ENCODE results near the gene SUPT5H. TPM values are rescaled to one million over a fixed set of nuclear protein-coding genes. Genes with fewer than 3 reads are reported as not detected.

The SUPT5H gene
- total and polyA plus RNA-seq, 5 donors: 68.8 to 85.1 (median 76.4) TPM

GRCh38 chr19:39516270-39516669 lies 70.9 kb downstream of the SUPT5H start:
- 45% methylated on average over 6 of the region's 6 CpGs for WGBS
- H3K4me1 ChIP-seq (ENCODE audit: control insufficient read depth, insufficient read depth, low read length): no peaks in the 10 kb centered on the region
- ATAC-seq (no peak), DNase-seq (no peak)
- no peaks in the 10 kb centered on the region for H3K9me3 ChIP-seq (ENCODE audit: control insufficient read depth, low read length)
- H3K27ac ChIP-seq (ENCODE audit: low read length): no peak overlapping the region
- intact Hi-C loops (cut with DNase I): no loop called here
- no peaks in the 10 kb centered on the region for H3K27me3 ChIP-seq (ENCODE audit: control insufficient read depth, insufficient read depth)
- H3K4me3 ChIP-seq (ENCODE audit: low read length): no peak overlapping the region

GRCh38 chr19:39517432-39517831 lies 72.0 kb downstream of the SUPT5H start:
- H3K27me3 ChIP-seq (ENCODE audit: control insufficient read depth, insufficient read depth): no peaks in the 10 kb centered on the region
- no peak overlapping the region for H3K4me3 ChIP-seq (ENCODE audit: low read length)
- intact Hi-C loops (cut with DNase I): no loop called here
- ATAC-seq (no peak), DNase-seq (no peak)
- H3K9me3 ChIP-seq (ENCODE audit: control insufficient read depth, low read length): no peaks in the 10 kb centered on the region
- H3K4me1 ChIP-seq (ENCODE audit: control insufficient read depth, insufficient read depth, low read length): no peaks in the 10 kb centered on the region
- 76% methylated on average over 3 of the region's 3 CpGs for WGBS
- no peak overlapping the region for H3K27ac ChIP-seq (ENCODE audit: low read length)

- no peak for ATAC-seq
- Histone ChIP-seq H3K9me3 (ENCODE audit: control insufficient read depth, low read length) (no peaks in the 10 kb centered on the region), H3K27ac (ENCODE audit: low read length) (no peak overlapping the region), H3K4me1 (ENCODE audit: control insufficient read depth, insufficient read depth, low read length) (no peaks in the 10 kb centered on the region), H3K4me3 (ENCODE audit: low read length) (no peak overlapping the region), H3K27me3 (ENCODE audit: control insufficient read depth, insufficient read depth) (no peaks in the 10 kb centered on the region)
- WGBS: 61% methylated on average over 5 of the region's 5 CpGs
- intact Hi-C loops (cut with DNase I): no loop called here
- DNase-seq: no peak
Measured at GRCh38 chr19:39518458-39518857, 73.1 kb downstream of the SUPT5H start.

GRCh38 chr19:39518975-39519374 lies 73.6 kb downstream of the SUPT5H start:
- intact Hi-C loops (cut with DNase I): no loop called here
- H3K4me1 ChIP-seq (ENCODE audit: control insufficient read depth, insufficient read depth, low read length): no peaks in the 10 kb centered on the region
- no peak for ATAC-seq
- WGBS: 75% methylated on average over 9 of the region's 9 CpGs
- no peaks in the 10 kb centered on the region for H3K9me3 ChIP-seq (ENCODE audit: control insufficient read depth, low read length)
- no peak for DNase-seq
- H3K4me3 ChIP-seq (ENCODE audit: low read length): no peak overlapping the region
- no peak overlapping the region for H3K27ac ChIP-seq (ENCODE audit: low read length)
- H3K27me3 ChIP-seq (ENCODE audit: control insufficient read depth, insufficient read depth): no peaks in the 10 kb centered on the region

- whole genome bisulfite sequencing: 85% methylated on average over 8 of the region's 8 CpGs
- H3K27me3 ChIP-seq (ENCODE audit: control insufficient read depth, insufficient read depth): no peaks in the 10 kb centered on the region
- no peak for ATAC-seq
- no peak overlapping the region for H3K4me3 ChIP-seq (ENCODE audit: low read length)
- H3K9me3 ChIP-seq (ENCODE audit: control insufficient read depth, low read length): no peaks in the 10 kb centered on the region
- no peak overlapping the region for H3K27ac ChIP-seq (ENCODE audit: low read length)
- H3K4me1 ChIP-seq (ENCODE audit: control insufficient read depth, insufficient read depth, low read length): no peaks in the 10 kb centered on the region
- no peak for DNase-seq
- intact Hi-C loops (cut with DNase I): no loop called here
Measured at GRCh38 chr19:39520541-39521484, 75.4 kb downstream of the SUPT5H start.

GRCh38 chr19:39524495-39524894 lies 79.1 kb downstream of the SUPT5H start:
- DNase-seq (no peak), ATAC-seq (no peak)
- no peaks in the 10 kb centered on the region for H3K27me3 ChIP-seq (ENCODE audit: control insufficient read depth, insufficient read depth)
- H3K4me1 ChIP-seq (ENCODE audit: control insufficient read depth, insufficient read depth, low read length): no peaks in the 10 kb centered on the region
- H3K27ac ChIP-seq (ENCODE audit: low read length): no peak overlapping the region
- no peaks in the 10 kb centered on the region for H3K9me3 ChIP-seq (ENCODE audit: control insufficient read depth, low read length)
- 87% methylated on average over 8 of the region's 8 CpGs for WGBS
- no peak overlapping the region for H3K4me3 ChIP-seq (ENCODE audit: low read length)
- intact Hi-C loops (cut with DNase I): no loop called here

- WGBS: 93% methylated on average over 3 of the region's 3 CpGs
- DNase-seq (no peak), ATAC-seq (no peak)
Measured at GRCh38 chr19:39525205-39525604, 79.8 kb downstream of the SUPT5H start.

More at GRCh38 chr19:39525205-39525604, 79.8 kb downstream of the SUPT5H start:
- no peaks in the 10 kb centered on the region for H3K4me1 ChIP-seq (ENCODE audit: control insufficient read depth, insufficient read depth, low read length)
- intact Hi-C loops (cut with DNase I): no loop called here
- H3K27ac ChIP-seq (ENCODE audit: low read length): no peak overlapping the region
- no peaks in the 10 kb centered on the region for H3K27me3 ChIP-seq (ENCODE audit: control insufficient read depth, insufficient read depth)
- no peak overlapping the region for H3K4me3 ChIP-seq (ENCODE audit: low read length)
- H3K9me3 ChIP-seq (ENCODE audit: control insufficient read depth, low read length): no peaks in the 10 kb centered on the region

Small RNA genes lying within 50 kb of the gene (microRNA-seq; reads per million reads assigned to microRNA genes)
- 0 reads per million in 2 donors for gene MIR4530

Other genes with a start within 250 kb of the SUPT5H start
- not detected for gene NCCRP1, start 248.6 kb upstream of the SUPT5H start, total RNA-seq
- not detected for gene NCCRP1, start 248.6 kb upstream of the SUPT5H start, polyA plus RNA-seq
- not detected for gene SYCN, start 241.3 kb upstream of the SUPT5H start, total RNA-seq
- not detected for gene SYCN, start 241.3 kb upstream of the SUPT5H start, polyA plus RNA-seq
- gene IFNL3, start 200.6 kb upstream of the SUPT5H start, total RNA-seq: not detected
- gene IFNL3, start 200.6 kb upstream of the SUPT5H start, polyA plus RNA-seq: not detected
- gene IFNL4, start 196.7 kb upstream of the SUPT5H start, total RNA-seq: not detected
- not detected for gene IFNL4, start 196.7 kb upstream of the SUPT5H start, polyA plus RNA-seq
- gene IFNL2, start 177.2 kb upstream of the SUPT5H start, total RNA-seq: not detected
- not detected for gene IFNL2, start 177.2 kb upstream of the SUPT5H start, polyA plus RNA-seq
- gene IFNL1, start 149.2 kb upstream of the SUPT5H start, total RNA-seq: not detected
- not detected for gene IFNL1, start 149.2 kb upstream of the SUPT5H start, polyA plus RNA-seq
- gene LRFN1, start 124.7 kb upstream of the SUPT5H start, total RNA-seq: under 1 TPM; 0.33 to 0.96 (median 0.86) TPM
- gene LRFN1, start 124.7 kb upstream of the SUPT5H start, polyA plus RNA-seq: 0.63 TPM
- 10 to 100 TPM; 14.4 to 20.4 (median 17.9) TPM for gene GMFG, start 109.5 kb upstream of the SUPT5H start, total RNA-seq
- 20.2 TPM for gene GMFG, start 109.5 kb upstream of the SUPT5H start, polyA plus RNA-seq
- gene SAMD4B, start 103.2 kb upstream of the SUPT5H start, total RNA-seq: 10 to 100 TPM; 43.2 to 85.3 (median 55.1) TPM
- gene SAMD4B, start 103.2 kb upstream of the SUPT5H start, polyA plus RNA-seq: 71.5 TPM
- gene PAF1, start 54.5 kb upstream of the SUPT5H start, total RNA-seq: 10 to 100 TPM; 41.0 to 42.8 (median 41.3) TPM
- gene PAF1, start 54.5 kb upstream of the SUPT5H start, polyA plus RNA-seq: 43.5 TPM
- gene MED29, start 54.2 kb upstream of the SUPT5H start, total RNA-seq: 10 to 100 TPM; 25.1 to 31.8 (median 27.0) TPM
- gene MED29, start 54.2 kb upstream of the SUPT5H start, polyA plus RNA-seq: 38.3 TPM
- gene ZFP36, start 38.7 kb upstream of the SUPT5H start, total RNA-seq: 100 to 1,000 TPM in 1 of 4 donors, 10 to 100 TPM in 3; 38.1 to 157 (median 56.4) TPM
- 203 TPM for gene ZFP36, start 38.7 kb upstream of the SUPT5H start, polyA plus RNA-seq
- gene PLEKHG2, start 32.9 kb upstream of the SUPT5H start, total RNA-seq: 10 to 100 TPM; 13.1 to 29.5 (median 20.1) TPM
- 11.3 TPM for gene PLEKHG2, start 32.9 kb upstream of the SUPT5H start, polyA plus RNA-seq
- gene RPS16, start 9.6 kb upstream of the SUPT5H start, total RNA-seq: 1,000 to 10,000 TPM; 1,282 to 1,746 (median 1,468) TPM
- gene RPS16, start 9.6 kb upstream of the SUPT5H start, polyA plus RNA-seq: 1,560 TPM
- 10 to 100 TPM; 54.1 to 69.9 (median 61.4) TPM for gene TIMM50, start 35.3 kb downstream of the SUPT5H start, total RNA-seq
- gene TIMM50, start 35.3 kb downstream of the SUPT5H start, polyA plus RNA-seq: 73.7 TPM
- gene DLL3, start 53.4 kb downstream of the SUPT5H start, total RNA-seq: not detected
- gene DLL3, start 53.4 kb downstream of the SUPT5H start, polyA plus RNA-seq: 0.07 TPM
- gene SELENOV, start 69.6 kb downstream of the SUPT5H start, total RNA-seq: not detected
- not detected for gene SELENOV, start 69.6 kb downstream of the SUPT5H start, polyA plus RNA-seq
- 1 to 10 TPM; 2.3 to 4.3 (median 3.3) TPM for gene EID2B, start 87.3 kb downstream of the SUPT5H start, total RNA-seq
- gene EID2B, start 87.3 kb downstream of the SUPT5H start, polyA plus RNA-seq: 2.8 TPM
- 10 to 100 TPM; 12.3 to 15.0 (median 13.5) TPM for gene EID2, start 94.6 kb downstream of the SUPT5H start, total RNA-seq
- gene EID2, start 94.6 kb downstream of the SUPT5H start, polyA plus RNA-seq: 14.3 TPM
- gene LGALS13, start 156.9 kb downstream of the SUPT5H start, total RNA-seq: not detected
- not detected for gene LGALS13, start 156.9 kb downstream of the SUPT5H start, polyA plus RNA-seq
- gene LGALS16, start 210.3 kb downstream of the SUPT5H start, total RNA-seq: not detected
- not detected for gene LGALS16, start 210.3 kb downstream of the SUPT5H start, polyA plus RNA-seq